Suppressor macrophage treated with lipopolysaccharide for 1 hour (primary cell): ENCODE results near the gene MTPN.

Experiments used
- DNase-seq, 3 donors: peaks; one replicate each; pipeline ENCODE4 v3.0.0-alpha.2; 2020 to 2022

The MTPN gene

GRCh38 chr7:135950972-135951371 is 26.2 kb downstream of the MTPN start:
- peak; percentile 33 to 44 (median 44) for DNase-seq

GRCh38 chr7:135950429-135950828 is 26.7 kb downstream of the MTPN start:
- no peak for DNase-seq

DNA sequence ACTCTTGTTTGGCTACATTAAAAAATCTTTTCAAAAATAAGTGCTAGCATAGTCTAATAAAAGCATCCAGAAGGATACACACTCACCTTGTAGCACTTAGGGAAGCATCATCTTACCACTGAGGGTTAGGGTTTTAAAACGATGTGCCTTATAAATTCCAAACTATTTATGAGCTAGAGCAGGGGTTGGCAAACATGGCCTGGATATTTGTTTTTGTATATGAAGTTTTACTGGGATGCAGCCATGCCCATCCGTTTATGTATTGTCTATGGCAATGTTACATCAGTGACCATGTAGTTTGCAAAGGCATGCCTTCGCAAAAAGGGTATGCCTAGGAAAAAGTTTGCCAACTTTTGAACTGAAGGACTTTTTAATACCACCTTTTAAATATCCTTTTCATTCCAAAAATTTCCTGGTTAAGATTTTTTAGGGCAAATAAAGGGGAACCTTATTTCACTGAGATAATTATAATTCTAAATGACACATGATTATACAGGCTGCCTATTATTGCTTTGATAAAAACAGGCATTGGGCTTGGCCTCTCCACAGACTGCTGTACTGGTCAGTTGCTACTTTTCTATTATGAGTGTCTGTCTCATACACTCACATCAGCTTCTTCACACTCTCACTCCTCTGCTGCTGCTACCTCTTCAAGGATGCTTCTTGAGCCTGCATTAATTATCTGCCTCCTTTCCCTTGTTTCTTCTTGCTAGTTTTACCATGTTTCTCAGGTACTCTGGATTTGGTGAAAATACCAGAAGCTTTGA is 30.7 kb downstream of the MTPN start:
- no peak for DNase-seq

GRCh38 chr7:135944753-135945152 is 32.4 kb downstream of the MTPN start:
- no peak for DNase-seq

- DNase-seq, result no peak
Observed at GRCh38 chr7:135943134-135943879, 33.9 kb downstream of the MTPN start.

GRCh38 chr7:135942614-135943013 is 34.5 kb downstream of the MTPN start:
- peak in 1 of 3 donors; percentile 20 for DNase-seq

DNA sequence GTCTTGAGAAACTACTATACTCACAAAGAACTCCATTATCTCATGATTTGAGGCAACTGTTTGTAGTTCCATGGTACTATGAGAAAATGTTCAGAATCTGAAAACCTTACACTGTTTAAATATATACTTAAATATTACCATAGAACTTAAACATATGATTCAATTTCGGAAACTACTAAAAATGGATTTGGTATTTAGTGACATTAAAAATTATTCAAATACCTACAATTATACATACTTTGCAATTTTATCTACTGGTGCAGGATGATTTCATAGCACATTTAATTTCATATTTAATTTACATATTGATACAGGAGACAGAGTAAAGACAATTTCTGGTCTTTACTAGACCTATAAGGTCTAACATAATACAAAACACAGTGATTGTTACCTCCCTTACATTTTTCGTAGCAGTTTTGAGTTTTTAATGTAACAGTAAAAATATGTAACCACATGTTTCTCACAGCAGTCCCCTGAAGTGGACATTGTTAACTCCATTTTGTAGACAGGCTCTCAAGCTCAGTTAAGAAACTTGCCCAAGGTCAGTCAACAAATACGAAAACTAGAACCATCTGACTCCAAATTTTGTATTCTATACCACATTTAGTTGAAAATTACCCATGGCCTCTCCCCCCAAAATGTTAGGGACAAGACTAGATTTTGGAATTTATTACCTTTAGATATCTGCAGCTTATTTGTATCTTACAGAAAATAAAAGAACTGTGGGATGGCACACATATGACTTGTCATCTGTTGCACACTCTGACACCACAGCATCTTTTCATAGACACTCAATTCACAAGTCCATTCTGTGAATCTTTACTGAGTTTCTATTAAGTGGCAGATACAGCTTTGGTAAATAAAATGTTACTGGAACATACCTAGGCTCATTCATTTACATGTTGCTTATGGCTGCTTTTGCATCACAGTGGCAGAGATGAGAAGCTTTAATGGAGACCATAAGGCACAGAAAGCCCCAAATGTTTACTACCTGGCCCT is 36.8 kb downstream of the MTPN start:
- DNase-seq, result no peak

GRCh38 chr7:135939261-135939812 is 37.8 kb downstream of the MTPN start:
- no peak for DNase-seq

DNA sequence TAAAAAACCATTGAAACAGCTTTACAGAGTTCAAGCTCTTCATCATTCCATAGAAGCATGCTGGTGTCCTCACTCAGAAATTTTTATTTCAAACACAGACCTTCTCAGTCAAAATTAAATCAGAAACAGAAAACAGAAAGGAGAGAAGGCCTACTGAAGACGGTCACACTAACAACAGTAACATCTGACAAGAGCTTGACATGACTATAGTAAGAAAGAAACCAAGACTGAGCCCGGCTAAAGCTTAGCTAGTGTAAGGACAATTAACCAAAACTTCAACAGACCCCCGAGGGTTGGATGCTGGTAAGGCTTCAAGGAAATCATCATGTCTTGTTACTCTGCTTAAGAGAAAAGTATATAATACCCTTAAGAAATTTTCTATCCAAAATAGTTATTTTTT is 38.6 kb downstream of the MTPN start:
- DNase-seq, result no peak

DNA sequence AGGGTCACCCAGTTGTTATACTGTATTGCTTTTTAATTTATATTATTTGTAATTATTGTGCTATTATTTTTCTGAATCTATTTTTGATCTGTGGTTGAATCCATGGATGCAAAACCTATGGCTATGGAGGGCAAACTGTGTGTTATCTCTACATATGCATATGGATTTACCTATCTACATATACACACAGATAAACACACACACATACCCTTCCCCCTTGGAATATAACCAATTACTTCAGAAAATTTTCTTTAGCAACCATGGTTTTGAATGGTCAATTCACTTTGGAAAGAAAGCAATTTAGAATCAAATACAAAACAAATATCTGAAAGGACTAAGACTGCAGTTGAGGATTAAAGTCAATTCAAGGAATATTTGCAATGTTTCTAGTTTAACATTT is 39.1 kb downstream of the MTPN start:
- DNase-seq, result no peak

DNA sequence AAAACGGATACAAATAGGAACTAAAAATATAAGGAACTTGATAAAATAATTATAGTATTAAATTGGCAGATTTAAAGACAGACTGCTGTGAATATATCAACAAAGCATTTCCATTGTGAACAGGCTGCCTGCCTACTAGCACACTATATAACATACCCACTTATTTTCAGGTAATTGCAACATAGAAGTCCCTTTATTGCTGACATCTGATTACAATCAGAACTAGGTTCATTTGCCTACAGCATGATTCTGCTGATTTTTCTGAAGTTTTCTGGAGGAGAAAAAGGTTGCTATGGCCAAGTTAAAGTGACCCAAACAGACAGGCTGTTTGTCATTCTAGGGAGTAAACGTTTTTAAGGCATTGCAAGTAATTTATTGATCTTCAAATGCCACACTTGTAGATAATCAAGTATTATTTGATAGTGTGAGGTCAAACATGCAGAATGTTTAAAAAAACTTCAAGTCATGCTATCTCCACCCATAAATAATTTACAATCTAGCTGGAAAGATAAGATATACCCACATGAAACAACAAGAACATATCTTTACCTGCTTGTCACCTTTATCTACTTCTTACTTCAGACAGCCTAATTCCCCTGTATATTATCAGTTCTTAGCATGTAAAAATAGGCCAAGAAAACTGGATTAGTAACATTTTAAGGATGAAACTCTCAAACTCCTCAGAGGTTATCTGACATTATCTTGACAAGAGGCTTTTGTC is 40.5 kb downstream of the MTPN start:
- DNase-seq, result no peak

- no peak for DNase-seq
Observed at GRCh38 chr7:135934651-135935050, 42.5 kb downstream of the MTPN start.

DNA sequence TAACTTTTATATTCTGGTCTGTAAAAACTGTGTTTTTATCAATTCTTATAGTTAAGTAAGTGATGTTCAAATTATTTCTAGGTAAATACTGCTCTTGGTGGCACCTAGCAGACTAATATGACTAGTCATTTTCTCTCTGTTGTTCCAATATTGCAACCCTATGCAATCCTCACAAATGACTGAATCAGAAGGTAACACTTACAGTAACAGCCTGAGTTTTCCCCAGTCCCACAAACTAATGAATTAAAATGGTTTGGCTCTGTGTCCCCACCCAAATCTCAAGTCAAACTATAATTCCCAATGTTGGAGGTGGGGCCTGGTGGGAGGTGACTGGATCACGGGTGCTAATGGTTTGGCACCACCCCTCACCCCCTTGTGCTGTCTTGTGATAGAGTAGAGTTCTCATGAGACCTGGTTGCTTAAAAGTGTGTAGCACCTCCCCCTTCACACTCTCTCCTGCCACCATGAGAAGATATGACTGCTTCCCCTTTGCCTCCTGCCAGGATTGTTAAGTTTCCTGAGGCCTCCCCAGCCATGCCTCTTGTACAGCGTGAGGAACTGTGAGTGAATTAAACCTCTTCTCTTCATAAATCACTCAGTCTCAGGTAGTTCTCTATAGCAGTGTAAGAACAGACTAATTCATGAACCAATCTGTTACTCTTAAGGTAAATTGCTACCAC is 43.5 kb downstream of the MTPN start:
- no peak for DNase-seq

DNA sequence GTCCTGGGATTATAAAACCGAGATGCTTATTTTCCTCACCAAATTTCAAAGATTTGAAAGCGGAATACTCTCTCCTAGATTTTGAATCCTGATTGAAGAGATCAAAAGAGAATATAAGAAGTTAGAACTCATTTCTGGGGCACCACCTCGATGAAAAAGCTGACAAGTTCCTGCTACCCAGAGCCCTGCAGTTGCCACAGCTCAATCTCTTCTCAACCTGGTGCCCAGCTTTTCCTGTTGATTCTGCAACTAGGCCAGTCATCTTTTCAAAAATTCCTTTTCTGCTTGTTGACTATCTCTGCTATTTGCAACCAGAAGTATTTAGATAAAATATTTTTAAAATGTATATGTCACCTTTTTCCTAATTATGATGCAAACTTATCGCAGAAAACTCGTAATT is 45.0 kb downstream of the MTPN start:
- DNase-seq, result no peak

GRCh38 chr7:135930565-135931461 is 46.3 kb downstream of the MTPN start:
- DNase-seq, result peak; percentile 30 to 54 (median 44)

DNA sequence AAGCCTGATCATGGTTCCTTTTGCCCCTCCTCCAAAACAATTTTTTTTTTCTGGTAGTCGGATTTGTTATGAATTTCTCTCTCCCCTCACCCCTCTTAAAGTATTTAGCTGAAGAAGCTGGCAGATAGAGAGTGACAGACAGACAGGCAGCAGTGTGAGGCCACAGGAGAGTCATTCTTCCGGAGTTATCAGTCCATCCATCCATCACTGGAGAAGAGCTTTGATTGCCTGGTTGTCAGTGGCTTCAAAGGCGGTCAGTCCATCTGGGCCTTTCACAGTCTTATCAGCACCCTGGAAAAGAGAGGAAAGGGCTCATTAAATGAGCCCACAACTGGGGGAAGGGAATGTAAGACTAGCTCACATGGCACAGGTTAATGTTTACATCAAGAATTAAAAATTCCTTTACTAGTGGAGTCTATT is 47.4 kb downstream of the MTPN start:
- DNase-seq, result no peak

- no peak for DNase-seq
Observed at GRCh38 chr7:135929249-135929648, 47.9 kb downstream of the MTPN start.

- no peak for DNase-seq
Observed at GRCh38 chr7:135928136-135928535, 49.0 kb downstream of the MTPN start.

- no peak for DNase-seq
Observed at GRCh38 chr7:135925210-135925609, 51.9 kb downstream of the MTPN start.

GRCh38 chr7:135924302-135924701 is 52.9 kb downstream of the MTPN start:
- no peak for DNase-seq
